Adrenal gland (tissue), 12 donors: Measurements from ENCODE around the gene RERG. TPM values are rescaled to one million over a fixed set of nuclear protein-coding genes. Genes with fewer than 3 reads are reported as not detected.

ENCODE experiments used
- DNase-seq, 7 donors: peaks; one replicate each; pipeline ENCODE4 v3.0.0-alpha.2; 2019 to 2020
- H3K27ac ChIP-seq, 5 donors: fragments of 200-600 bp; sonication (generic) in 4 of 5; 1 replicate in 3 of 5; 2 replicates in 2 of 5; pipeline versions ENCODE4 v1.5.1 to v1.8.0; 2016 to 2020; ENCODE audit warnings: mild to moderate bottlenecking in 1 of 5
- H3K27me3 ChIP-seq: fragments of 200-600 bp; 2 replicates; pipeline ENCODE4 v1.8.0; 2021
- H3K36me3 ChIP-seq, 2 donors: fragments of 200-600 bp; replicated peaks in 1 of 2; 1 replicate in 1 of 2; 2 replicates in 1 of 2; pipeline versions ENCODE4 v1.5.1 to v1.8.0; 2018 to 2022
- H3K4me1 ChIP-seq, 2 donors: fragments of 200-600 bp; replicated peaks in 1 of 2; 1 replicate in 1 of 2; 2 replicates in 1 of 2; pipeline versions ENCODE4 v1.5.1 to v1.8.0; 2018 to 2021
- H3K4me3 ChIP-seq, 4 donors: fragments of 200-600 bp; sonication (generic) in 3 of 4; one replicate each; pipeline ENCODE4 v1.5.1; 2016 to 2018
- H3K9me3 ChIP-seq, 3 donors: fragments of 200-600 bp; sonication (generic) in 1 of 3; replicated peaks in 1 of 3; 1 replicate in 2 of 3; 2 replicates in 1 of 3; pipeline versions ENCODE4 v1.5.1 to v1.8.0; 2016 to 2021
- CTCF ChIP-seq, 6 experiments: fragments of 450-650 bp in 4 of 6; fragments of 200-600 bp in 2 of 6; sonication (generic) in 1 of 6; IDR thresholded peaks; 1 replicate in 5 of 6; 2 replicates in 1 of 6; pipeline versions ENCODE4 v1.5.1 to v1.8.0; 2016 to 2021; ENCODE audit warnings: antibody characterized with exemption in 6 of 6, mild to moderate bottlenecking in 2 of 6, moderate library complexity in 1 of 6
- POLR2A ChIP-seq, 2 donors: fragments of 450-650 bp; IDR thresholded peaks; one replicate each; pipeline ENCODE4 v1.6.1; 2017; ENCODE audit warnings: antibody characterized with exemption in 2 of 2, mild to moderate bottlenecking in 2 of 2, moderate library complexity in 1 of 2
- WGBS, 4 donors: extraction: QIAGEN DNeasy Blood & Tissue Kit in 2 of 4; methylation state at CpG; one replicate each; pipeline versions ENCODE4 v1.1.5 to v1.1.7; 2013 to 2017; 5-methylcytosine and 5-hydroxymethylcytosine counted together
- intact Hi-C, 2 donors: fragments of 100-400 bp; cut with DNase I; formaldehyde crosslinking; loops; one replicate each; pipeline versions ENCODE4 v1.14.1 to v1.15.0; 2022 to 2023
- polyA plus RNA-seq, 3 donors: library from polyadenylated mRNA; stranded (reverse); fragments of 200-250 nt in 2 of 3; fragments of 350-450 nt in 1 of 3; fragmentation: Illumina TruSeq in 1 of 3; extraction: RNeasy Lipid Tissue Mini Kit (QIAGEN cat#74804) in 1 of 3; gene quantifications; one replicate each; pipeline ENCODE4 v1.2.3, GENCODE V29; 2013 to 2014
- total RNA-seq, 9 donors: library from RNA; depleted of rRNA in 4 of 9; stranded (reverse); fragments of >200 nt in 4 of 9; fragments of 120-200 nt in 1 of 9; fragmentation: NEBNext Ultra II Directional in 1 of 9; extraction: Animal tissue kit (Norgen Biotek cat#: 25700) in 1 of 9; gene quantifications; one replicate each; pipeline versions ENCODE4 v1.1.0 to v1.2.4, GENCODE V29; 2013 to 2023
- donor health status: healthy with polysubstance abuse.
- donor health status: Bipolar disorder and iron deficiency.
- donor health status: DM: yes; HTN: yes; CAD: no.
- donor health status: DM: no; HTN: no; CAD: no.
- donor health status: DM: no; HTN: no; CAD: no.
- donor health status: DM: yes; HTN: yes; CAD: no.

The RERG gene
- total and polyA plus RNA-seq, 12 donors: 12.9 to 146 (median 46.6) TPM

GRCh38 chr12:15184484-15184883, 36.7 kb downstream of the RERG start:
- no peak for DNase-seq
- TF ChIP-seq POLR2A (IDR thresholded peaks at IDR 0.05): no peak
- no peak for TF ChIP-seq CTCF (IDR thresholded peaks at IDR 0.05)
- 39 to 56% (median 49%) methylated on average over 4 of the region's 4 CpGs for WGBS, 4 donors
- H3K27ac ChIP-seq: peak overlapping the region in 2 of 5 donors; percentile 31 to 41
- H3K27me3 ChIP-seq: no peaks in the 10 kb centered on the region
- no peak overlapping the region for H3K4me3 ChIP-seq
- no peaks in the 10 kb centered on the region for H3K36me3 ChIP-seq
- peaks cover 52 to 68% of the 10 kb centered on the region in 2 donors for H3K4me1 ChIP-seq
- intact Hi-C loops: no loop called here
- no peaks in the 10 kb centered on the region for H3K9me3 ChIP-seq

GRCh38 chr12:15183821-15184220, 37.4 kb downstream of the RERG start:
- Histone ChIP-seq H3K4me3 (no peak overlapping the region), H3K9me3 (no peaks in the 10 kb centered on the region), H3K27ac (peak overlapping the region in 2 of 5 donors; percentile 30 to 31), H3K27me3 (no peaks in the 10 kb centered on the region), H3K4me1 (peaks cover 52 to 72% of the 10 kb centered on the region in 2 donors), H3K36me3 (no peaks in the 10 kb centered on the region)
- intact Hi-C loops: no loop called here
- TF ChIP-seq CTCF (IDR thresholded peaks at IDR 0.05) (no peak), POLR2A (IDR thresholded peaks at IDR 0.05) (no peak)
- WGBS, 4 donors: 40 to 50% (median 48%) methylated on average over 5 of the region's 5 CpGs
- no peak for DNase-seq

- Histone ChIP-seq H3K27ac (peak overlapping the region in 4 of 5 donors; percentile 5 to 64 (median 42)), H3K27me3 (no peaks in the 10 kb centered on the region), H3K4me1 (peaks cover 48 to 64% of the 10 kb centered on the region in 2 donors), H3K36me3 (no peaks in the 10 kb centered on the region), H3K9me3 (no peaks in the 10 kb centered on the region), H3K4me3 (no peak overlapping the region)
- TF ChIP-seq POLR2A (IDR thresholded peaks at IDR 0.05): no peak
- TF ChIP-seq CTCF (IDR thresholded peaks at IDR 0.05): no peak
- WGBS, 4 donors: 54 to 79% (median 67%) methylated on average over 3 of the region's 3 CpGs
- intact Hi-C loops: no loop called here
- no peak for DNase-seq
These were observed 40.1 kb downstream of the RERG start for GRCh38 chr12:15181017-15181683.

- H3K27me3 ChIP-seq: no peaks in the 10 kb centered on the region
- H3K36me3 ChIP-seq: no peaks in the 10 kb centered on the region
- H3K9me3 ChIP-seq: no peaks in the 10 kb centered on the region
- peaks cover 42 to 60% of the 10 kb centered on the region in 2 donors for H3K4me1 ChIP-seq
- WGBS, 4 donors: 63 to 83% (median 79%) methylated on average over 2 of the region's 2 CpGs
- H3K27ac ChIP-seq: peak overlapping the region in 4 of 5 donors; percentile 5 to 64 (median 42)
- intact Hi-C loops: no loop called here
- no peak for TF ChIP-seq POLR2A (IDR thresholded peaks at IDR 0.05)
- no peak for TF ChIP-seq CTCF (IDR thresholded peaks at IDR 0.05)
- DNase-seq: peak in 1 of 7 donors; percentile 14
- H3K4me3 ChIP-seq: no peak overlapping the region
These were observed 40.9 kb downstream of the RERG start for GRCh38 chr12:15180325-15180724.
